BE2C (cell line): ENCODE results near the gene C1orf185.

Experiments used
- DNase-seq: peaks from one replicate; pipeline ENCODE4 v3.0.0-alpha.2; 2020
- H3K27me3 ChIP-seq: fragments of 250-450 bp; sonication (Bioruptor Pico); 2 replicates; pipeline ENCODE4 v1.5.1; 2020; ENCODE audit warnings: mild to moderate bottlenecking
- H3K36me3 ChIP-seq: fragments of 250-450 bp; sonication (Bioruptor Pico); 2 replicates; pipeline ENCODE4 v1.5.1; 2020; ENCODE audit warnings: mild to moderate bottlenecking
- H3K4me1 ChIP-seq: fragments of 250-450 bp; sonication (Bioruptor Pico); 2 replicates; pipeline ENCODE4 v1.5.1; 2020
- H3K4me3 ChIP-seq: 2 replicates; pipeline ENCODE4 v1.5.1; 2011; ENCODE audit warnings: low read depth, low read length
- H3K9me3 ChIP-seq: fragments of 250-450 bp; sonication (Bioruptor Pico); 2 replicates; pipeline ENCODE4 v1.5.1; 2020
- CTCF ChIP-seq: IDR thresholded peaks from 2 replicates; pipeline ENCODE4 v1.5.1; 2012; ENCODE audit warnings: mild to moderate bottlenecking, low read depth, low read length

C1orf185 gene

GRCh38 chr1:51093581-51093980, 8.4 kb upstream of the C1orf185 start:
- DNase-seq = no peak
- Histone ChIP-seq H3K36me3 (no peaks in the 10 kb centered on the region), H3K4me3 (no peak overlapping the region), H3K4me1 (no peaks in the 10 kb centered on the region), H3K27me3 (no peaks in the 10 kb centered on the region), H3K9me3 (no peaks in the 10 kb centered on the region)
- TF ChIP-seq CTCF = no peak

- H3K4me3 ChIP-seq = no peak overlapping the region
- no peaks in the 10 kb centered on the region for H3K36me3 ChIP-seq
- no peaks in the 10 kb centered on the region for H3K4me1 ChIP-seq
- DNase-seq = no peak
- no peaks in the 10 kb centered on the region for H3K9me3 ChIP-seq
- no peaks in the 10 kb centered on the region for H3K27me3 ChIP-seq
- TF ChIP-seq CTCF = no peak
Measured at GRCh38 chr1:51097171-51097570, 4.9 kb upstream of the C1orf185 start.

- Histone ChIP-seq H3K4me3 (no peak overlapping the region), H3K4me1 (no peaks in the 10 kb centered on the region), H3K36me3 (no peaks in the 10 kb centered on the region), H3K9me3 (no peaks in the 10 kb centered on the region), H3K27me3 (no peaks in the 10 kb centered on the region)
- no peak for DNase-seq
- no peak for TF ChIP-seq CTCF
Measured at GRCh38 chr1:51100264-51100880, 1.7 kb upstream of the C1orf185 start.

GRCh38 chr1:51114137-51114536, 12.1 kb downstream of the C1orf185 start:
- Histone ChIP-seq H3K4me1 (no peaks in the 10 kb centered on the region), H3K36me3 (no peaks in the 10 kb centered on the region), H3K9me3 (no peaks in the 10 kb centered on the region), H3K27me3 (no peaks in the 10 kb centered on the region), H3K4me3 (no peak overlapping the region)
- no peak for DNase-seq
- TF ChIP-seq CTCF = no peak

GRCh38 chr1:51115714-51116404, 13.8 kb downstream of the C1orf185 start:
- no peak overlapping the region for H3K4me3 ChIP-seq
- no peak for TF ChIP-seq CTCF
- H3K27me3 ChIP-seq = no peaks in the 10 kb centered on the region
- H3K36me3 ChIP-seq = no peaks in the 10 kb centered on the region
- H3K9me3 ChIP-seq = no peaks in the 10 kb centered on the region
- no peaks in the 10 kb centered on the region for H3K4me1 ChIP-seq
- DNase-seq = no peak

GRCh38 chr1:51119331-51119730, 17.3 kb downstream of the C1orf185 start:
- DNase-seq = no peak

More at GRCh38 chr1:51119331-51119730, 17.3 kb downstream of the C1orf185 start:
- Histone ChIP-seq H3K27me3 (no peaks in the 10 kb centered on the region), H3K4me3 (no peak overlapping the region), H3K9me3 (no peaks in the 10 kb centered on the region), H3K36me3 (no peaks in the 10 kb centered on the region), H3K4me1 (no peaks in the 10 kb centered on the region)
- no peak for TF ChIP-seq CTCF
